Heart left ventricle (tissue), 13 donors: ENCODE data around the gene CCDC152.

ENCODE experiments used
- POLR2A ChIP-seq, 2 donors: fragments of 450-650 bp; IDR thresholded peaks; one replicate each; pipeline ENCODE4 v1.6.1; 2017; ENCODE audit warnings: antibody characterized with exemption in 2 of 2, mild to moderate bottlenecking in 2 of 2, moderate library complexity in 2 of 2
- TF ChIP-seq, protein P1 (sequence below), 12 donors: fragments of 200-600 bp; sonication (generic) in 4 of 12; IDR thresholded peaks; one replicate each; pipeline versions ENCODE4 v1.5.0 to v1.8.0; 2018 to 2022; ENCODE audit warnings: antibody characterized with exemption in 12 of 12, mild to moderate bottlenecking in 5 of 12
- donor health status: ischemic (EF 13 %, LVEDD 7.1; RV severe dilation, severe dysfunction).
- donor health status: DM: no; HTN: yes; CAD: no.
- donor health status: DM: no; HTN: no; CAD: no.
- donor health status: ischemic (EF 25% LVEDD 6.9; RV normal size, moderate dysfunction).
- donor health status: ischemic (EF 25% LVEDD 5.7; RV mildly dilated, moderate dysfunction).
- donor health status: ischemic (EF 35%, LVEDD 5.7; RV mildly dilated, moderate dysfunction).
- donor health status: nonischemic (EF 11% LVEDD 7.7; RV severe dilation, severe dysfunction).
- donor health status: DM: yes; HTN: yes; CAD: no.
- donor health status: PGD.
- donor health status: ischemic (EF 29% LVEDD 5.4; RV normal size, mild dysfunction).
- donor health status: nonischemic (EF 23%, LVEDD 6.1; RV moderate dilation, normal function).

GRCh38 chr5:42781584-42781983 is 25.0 kb downstream of the CCDC152 start:
- TF ChIP-seq, protein P1, sequence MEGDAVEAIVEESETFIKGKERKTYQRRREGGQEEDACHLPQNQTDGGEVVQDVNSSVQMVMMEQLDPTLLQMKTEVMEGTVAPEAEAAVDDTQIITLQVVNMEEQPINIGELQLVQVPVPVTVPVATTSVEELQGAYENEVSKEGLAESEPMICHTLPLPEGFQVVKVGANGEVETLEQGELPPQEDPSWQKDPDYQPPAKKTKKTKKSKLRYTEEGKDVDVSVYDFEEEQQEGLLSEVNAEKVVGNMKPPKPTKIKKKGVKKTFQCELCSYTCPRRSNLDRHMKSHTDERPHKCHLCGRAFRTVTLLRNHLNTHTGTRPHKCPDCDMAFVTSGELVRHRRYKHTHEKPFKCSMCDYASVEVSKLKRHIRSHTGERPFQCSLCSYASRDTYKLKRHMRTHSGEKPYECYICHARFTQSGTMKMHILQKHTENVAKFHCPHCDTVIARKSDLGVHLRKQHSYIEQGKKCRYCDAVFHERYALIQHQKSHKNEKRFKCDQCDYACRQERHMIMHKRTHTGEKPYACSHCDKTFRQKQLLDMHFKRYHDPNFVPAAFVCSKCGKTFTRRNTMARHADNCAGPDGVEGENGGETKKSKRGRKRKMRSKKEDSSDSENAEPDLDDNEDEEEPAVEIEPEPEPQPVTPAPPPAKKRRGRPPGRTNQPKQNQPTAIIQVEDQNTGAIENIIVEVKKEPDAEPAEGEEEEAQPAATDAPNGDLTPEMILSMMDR (IDR thresholded peaks at IDR 0.05), result no peak
- no peak for TF ChIP-seq POLR2A (IDR thresholded peaks at IDR 0.05)
